Measurements from ENCODE around the gene ATN1. TPM values are rescaled to one million over a fixed set of nuclear protein-coding genes. Genes with fewer than 3 reads are reported as not detected.

ATN1 gene
- total and polyA plus RNA-seq, 10 donors: 10.1 to 112 (median 73.1) TPM

DNA sequence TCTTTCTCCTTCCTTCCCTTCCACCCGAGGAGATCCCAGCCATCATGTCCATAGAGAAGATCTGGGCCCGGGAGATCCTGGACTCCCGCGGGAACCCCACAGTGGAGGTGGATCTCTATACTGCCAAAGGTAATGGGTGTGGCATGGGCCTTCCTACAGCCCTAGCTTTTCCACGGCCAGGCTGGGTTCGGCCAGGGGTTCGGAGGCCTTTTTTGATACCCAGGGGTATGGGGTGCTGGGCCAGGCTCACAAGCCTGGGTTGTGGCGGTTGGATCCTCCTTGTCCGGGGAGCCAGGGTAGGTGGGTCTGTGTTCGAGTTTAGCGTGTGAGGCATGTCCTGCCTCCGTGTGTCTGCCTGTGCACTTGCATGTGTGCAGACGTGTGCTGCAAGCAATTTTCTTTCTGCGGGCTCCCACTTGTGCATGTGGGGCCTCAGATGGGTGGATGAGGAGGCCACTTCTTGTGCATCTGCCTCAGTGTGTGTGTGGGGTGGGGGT is 11.9 kb upstream of the ATN1 start:
- H3K4me1 ChIP-seq: peaks cover 4 to 34% (median 20%) of the 10 kb centered on the region in 6 donors
- DNase-seq: peak; percentile 66
- WGBS, 5 donors: 71 to 90% (median 83%) methylated on average over 8 to 14 of the region's 14 CpGs
- peaks cover 0 to 39% (median 0%) of the 10 kb centered on the region in 7 donors for H3K27me3 ChIP-seq (replicated peaks in 1 of 7)
- peaks cover 0 to 26% (median 0%) of the 10 kb centered on the region in 6 donors for H3K36me3 ChIP-seq
- intact Hi-C loops (cut with DNase I; ENCODE audit: low total_unique reads): no loop called here
- peak overlapping the region in 2 of 8 donors; percentile 62 to 90 for H3K4me3 ChIP-seq
- no peaks in the 10 kb centered on the region for H3K9me3 ChIP-seq
- H3K27ac ChIP-seq: peak overlapping the region in 2 of 8 donors; percentile 83
- TF ChIP-seq, protein P1, sequence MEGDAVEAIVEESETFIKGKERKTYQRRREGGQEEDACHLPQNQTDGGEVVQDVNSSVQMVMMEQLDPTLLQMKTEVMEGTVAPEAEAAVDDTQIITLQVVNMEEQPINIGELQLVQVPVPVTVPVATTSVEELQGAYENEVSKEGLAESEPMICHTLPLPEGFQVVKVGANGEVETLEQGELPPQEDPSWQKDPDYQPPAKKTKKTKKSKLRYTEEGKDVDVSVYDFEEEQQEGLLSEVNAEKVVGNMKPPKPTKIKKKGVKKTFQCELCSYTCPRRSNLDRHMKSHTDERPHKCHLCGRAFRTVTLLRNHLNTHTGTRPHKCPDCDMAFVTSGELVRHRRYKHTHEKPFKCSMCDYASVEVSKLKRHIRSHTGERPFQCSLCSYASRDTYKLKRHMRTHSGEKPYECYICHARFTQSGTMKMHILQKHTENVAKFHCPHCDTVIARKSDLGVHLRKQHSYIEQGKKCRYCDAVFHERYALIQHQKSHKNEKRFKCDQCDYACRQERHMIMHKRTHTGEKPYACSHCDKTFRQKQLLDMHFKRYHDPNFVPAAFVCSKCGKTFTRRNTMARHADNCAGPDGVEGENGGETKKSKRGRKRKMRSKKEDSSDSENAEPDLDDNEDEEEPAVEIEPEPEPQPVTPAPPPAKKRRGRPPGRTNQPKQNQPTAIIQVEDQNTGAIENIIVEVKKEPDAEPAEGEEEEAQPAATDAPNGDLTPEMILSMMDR (IDR thresholded peaks at IDR 0.05 in 8 of 11, conservative IDR thresholded peaks at IDR 0.05 in 3 of 11): no peak
- TF ChIP-seq POLR2AphosphoS5 (IDR thresholded peaks at IDR 0.05) (no peak), POLR2A (IDR thresholded peaks at IDR 0.05) (no peak)

DNA sequence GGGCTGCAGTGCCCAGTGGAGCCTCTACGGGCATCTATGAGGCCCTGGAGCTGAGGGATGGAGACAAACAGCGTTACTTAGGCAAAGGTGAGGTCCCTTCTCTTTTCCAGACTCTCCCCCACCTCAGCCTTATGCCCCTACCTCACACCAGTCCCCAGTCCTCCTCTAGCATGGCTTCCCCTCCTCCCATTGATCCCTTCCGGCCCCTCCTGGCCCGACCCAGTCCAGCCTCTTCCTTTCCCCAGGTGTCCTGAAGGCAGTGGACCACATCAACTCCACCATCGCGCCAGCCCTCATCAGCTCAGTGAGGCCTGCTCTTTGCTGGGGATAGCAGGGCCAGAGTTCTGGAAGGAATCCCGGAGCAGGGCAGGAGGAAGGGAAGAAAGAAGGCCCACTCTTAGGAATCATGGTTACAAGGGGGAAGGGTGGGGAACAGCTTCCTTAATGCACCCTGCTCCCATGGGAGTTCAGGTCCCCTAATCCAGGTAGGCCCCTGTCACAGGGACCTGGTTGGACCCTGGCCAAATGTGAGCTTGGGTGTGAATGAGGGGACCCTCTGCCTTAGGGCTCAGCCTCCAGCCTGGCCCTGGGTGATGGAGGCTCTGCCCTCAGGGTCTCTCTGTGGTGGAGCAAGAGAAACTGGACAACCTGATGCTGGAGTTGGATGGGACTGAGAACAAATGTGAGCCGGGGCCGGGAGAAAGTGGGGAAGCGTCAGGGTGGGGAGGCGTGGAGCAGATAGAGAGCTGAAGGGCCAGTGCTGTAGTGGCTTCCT is 11.1 kb upstream of the ATN1 start:
- Histone ChIP-seq H3K9me3 (no peaks in the 10 kb centered on the region), H3K4me3 (no peak overlapping the region), H3K27me3 (replicated peaks in 1 of 7) (peaks cover 0 to 39% (median 0%) of the 10 kb centered on the region in 7 donors), H3K36me3 (peaks cover 0 to 28% (median 3%) of the 10 kb centered on the region in 6 donors), H3K4me1 (peaks cover 4 to 37% (median 20%) of the 10 kb centered on the region in 6 donors), H3K27ac (no peak overlapping the region)
- DNase-seq: peak; percentile 67
- intact Hi-C loops (cut with DNase I; ENCODE audit: low total_unique reads): no loop called here
- no peak for TF ChIP-seq POLR2AphosphoS5 (IDR thresholded peaks at IDR 0.05)
- no peak for TF ChIP-seq POLR2A (IDR thresholded peaks at IDR 0.05)
- TF ChIP-seq, protein P1 (IDR thresholded peaks at IDR 0.05 in 8 of 11, conservative IDR thresholded peaks at IDR 0.05 in 3 of 11): no peak
- 90 to 95% (median 93%) methylated on average over 11 of the region's 11 CpGs for WGBS, 5 donors

- Histone ChIP-seq H3K27ac (no peak overlapping the region), H3K4me1 (peaks cover 4 to 48% (median 31%) of the 10 kb centered on the region in 6 donors), H3K4me3 (no peak overlapping the region), H3K9me3 (no peaks in the 10 kb centered on the region), H3K36me3 (peaks cover 0 to 31% (median 3%) of the 10 kb centered on the region in 6 donors), H3K27me3 (replicated peaks in 1 of 7) (peaks cover 0 to 33% (median 0%) of the 10 kb centered on the region in 7 donors)
- TF ChIP-seq, protein P1 (IDR thresholded peaks at IDR 0.05 in 8 of 11, conservative IDR thresholded peaks at IDR 0.05 in 3 of 11): no peak
- TF ChIP-seq POLR2A (IDR thresholded peaks at IDR 0.05) (no peak), POLR2AphosphoS5 (IDR thresholded peaks at IDR 0.05) (no peak)
- intact Hi-C loops (cut with DNase I; ENCODE audit: low total_unique reads): no loop called here
- DNase-seq: peak; percentile 49
- WGBS, 5 donors: 83 to 90% (median 87%) methylated on average over 14 of the region's 14 CpGs
These were observed 10.1 kb upstream of the ATN1 start for GRCh38 chr12:6917491-6918231.

Data from spleen (tissue), 11 donors.